Measurements from ENCODE around the gene RIMKLB. TPM values are rescaled to one million over a fixed set of nuclear protein-coding genes. Genes with fewer than 3 reads are reported as not detected.
"Not testable (repeated sequence)": the region's sequence is repeated elsewhere in the genome, so short reads cannot be mapped to it uniquely, and the experiment has no call there.

RIMKLB gene
- polyA plus RNA-seq, 5 donors: 89.6 to 167 (median 132) TPM

- no peak for DNase-seq
Measured at GRCh38 chr12:8813572-8814357, 116.0 kb downstream of the RIMKLB start.

DNA sequence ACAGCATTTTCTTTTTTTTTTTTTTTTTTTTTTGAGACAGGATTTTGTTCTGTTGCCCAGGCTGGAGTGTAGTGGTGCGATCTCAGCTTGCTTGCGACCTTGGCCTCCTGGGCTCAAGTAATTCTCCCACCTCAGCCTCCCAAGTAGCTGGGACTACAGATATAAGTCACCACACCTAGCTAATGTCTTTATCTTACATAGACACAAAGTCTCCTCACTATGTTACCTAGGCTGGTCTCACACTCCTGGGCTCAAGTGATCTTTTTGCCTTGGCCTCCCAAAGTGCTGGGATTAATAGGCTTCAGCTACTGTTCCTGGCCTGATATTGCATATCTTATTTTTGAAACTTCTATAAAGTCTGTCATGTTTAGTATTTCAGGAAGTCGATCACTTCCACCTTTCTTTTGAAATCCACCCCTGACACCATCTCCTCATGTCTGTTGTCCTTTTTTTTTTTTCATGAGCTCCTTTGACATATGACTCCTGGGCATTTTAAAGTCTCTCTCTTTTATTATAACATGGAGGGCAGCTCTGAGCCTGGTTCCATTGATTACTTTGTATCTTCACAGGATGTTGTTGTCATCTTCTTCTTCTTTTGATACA is 118.8 kb downstream of the RIMKLB start:
- no peak for DNase-seq

DNA sequence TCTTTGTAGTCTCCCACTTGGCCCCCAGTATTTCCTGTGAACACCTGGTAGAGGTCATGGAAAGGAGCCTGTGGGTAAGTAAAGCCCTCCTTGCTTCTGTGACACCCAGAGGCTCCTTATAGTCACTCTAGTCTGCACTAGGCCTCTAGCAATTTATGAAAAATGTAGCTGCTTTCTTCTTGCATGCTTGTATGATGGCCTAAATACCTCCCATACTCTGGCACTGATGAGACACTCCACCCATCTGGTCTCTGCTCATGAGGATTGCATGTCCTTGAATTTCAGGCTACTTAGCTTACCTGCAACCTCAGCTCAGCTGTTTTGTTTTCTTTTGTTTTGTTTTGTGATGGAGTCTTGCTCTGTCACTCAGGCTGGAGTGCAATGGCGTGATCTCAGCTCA is 120.1 kb downstream of the RIMKLB start:
- no peak for DNase-seq

GRCh38 chr12:8818526-8818925 is 120.7 kb downstream of the RIMKLB start:
- no peak for DNase-seq

DNA sequence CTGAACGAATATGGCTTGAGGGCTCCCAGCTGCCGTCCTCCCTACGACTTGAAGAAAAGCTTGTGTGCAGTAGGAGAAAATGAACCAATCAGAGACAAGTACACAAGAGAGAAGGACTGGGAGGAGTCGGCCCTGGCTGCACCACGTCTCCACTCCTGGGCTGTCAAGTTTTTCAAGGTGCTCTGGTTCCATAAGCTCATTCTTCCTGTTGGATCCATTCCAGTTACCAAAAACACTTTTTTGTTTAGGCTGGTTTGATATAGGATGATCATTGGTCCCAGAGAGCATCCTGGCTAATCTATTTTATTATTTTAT is 121.8 kb downstream of the RIMKLB start:
- no peak for DNase-seq

DNA sequence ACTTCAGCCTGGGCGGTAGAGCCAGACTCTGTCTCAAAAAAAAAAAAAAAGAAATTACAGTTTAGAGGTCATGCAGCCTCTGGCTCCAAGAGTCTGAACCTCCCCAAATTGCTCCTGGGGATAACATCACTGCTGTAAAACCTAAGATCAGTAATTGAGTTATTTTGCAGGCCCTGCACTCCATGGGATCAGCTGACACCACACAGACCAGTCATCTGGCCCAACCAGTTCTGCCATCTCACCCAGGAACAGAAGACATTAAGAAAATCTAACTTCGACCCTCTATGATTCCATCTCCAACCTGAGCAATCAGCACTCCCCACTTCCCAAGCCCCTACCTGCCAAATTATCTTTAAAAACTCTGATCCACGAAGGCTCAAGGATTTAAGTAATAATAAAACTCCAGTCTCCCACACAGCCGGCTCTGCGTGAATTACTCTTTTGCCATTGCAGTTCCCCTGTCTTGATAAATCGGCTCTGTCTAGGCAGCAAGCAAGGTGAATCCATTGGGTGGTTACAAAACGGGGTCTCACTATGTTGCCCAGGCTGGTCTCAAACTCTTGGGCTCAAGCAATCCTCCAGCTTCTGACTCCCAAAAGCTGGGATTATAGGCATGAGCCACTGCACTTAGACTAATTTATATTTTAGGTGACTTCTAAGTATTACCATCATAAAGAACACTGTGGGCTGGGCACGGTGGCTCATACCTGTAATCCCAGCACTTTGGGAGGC is 123.1 kb downstream of the RIMKLB start:
- DNase-seq: not testable (repeated sequence)

- no peak for DNase-seq
Measured at GRCh38 chr12:8821591-8821990, 123.8 kb downstream of the RIMKLB start.

- no peak for DNase-seq
Measured at GRCh38 chr12:8822298-8822697, 124.5 kb downstream of the RIMKLB start, which contains the start of gene A2ML1. A2ML1 (plus strand) TSS chr12:8822621; CDS start chr12:8822652, 31 bp downstream.

DNA sequence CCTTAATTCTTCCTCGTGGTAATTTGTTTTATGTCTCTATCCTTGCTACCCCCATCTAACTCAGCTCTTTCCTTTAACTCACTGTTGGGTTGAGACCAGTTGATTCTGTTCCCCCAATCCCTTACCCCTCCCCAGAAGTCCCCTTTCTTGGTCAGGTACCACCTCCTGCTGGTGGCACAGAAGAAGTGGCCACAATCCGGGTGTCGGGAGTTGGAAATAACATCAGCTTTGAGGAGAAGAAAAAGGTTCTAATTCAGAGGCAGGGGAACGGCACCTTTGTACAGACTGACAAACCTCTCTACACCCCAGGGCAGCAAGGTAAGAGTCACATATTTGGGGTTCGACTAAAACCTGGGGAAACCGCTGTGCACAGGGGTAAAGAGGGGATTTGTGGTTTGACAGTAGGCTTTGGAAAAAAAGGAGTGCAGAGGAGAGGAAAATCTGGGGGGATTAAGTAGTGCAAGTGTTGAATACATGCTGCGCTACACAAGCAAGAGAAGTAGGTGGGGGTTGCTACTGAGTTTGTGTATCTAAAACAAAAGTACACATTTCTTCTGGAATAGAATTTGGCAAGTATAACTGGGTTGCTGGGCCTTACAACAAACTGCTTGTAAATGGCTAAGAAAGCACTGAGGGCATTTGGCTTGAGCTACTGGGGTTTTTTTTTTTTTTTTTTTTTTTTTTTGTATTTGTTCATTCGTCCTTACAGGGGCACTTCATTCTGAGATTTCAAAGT is 125.9 kb downstream of the RIMKLB start:
- peak; percentile 12 to 26 for DNase-seq

GRCh38 chr12:8827551-8828256 is 129.9 kb downstream of the RIMKLB start:
- DNase-seq: no peak

DNA sequence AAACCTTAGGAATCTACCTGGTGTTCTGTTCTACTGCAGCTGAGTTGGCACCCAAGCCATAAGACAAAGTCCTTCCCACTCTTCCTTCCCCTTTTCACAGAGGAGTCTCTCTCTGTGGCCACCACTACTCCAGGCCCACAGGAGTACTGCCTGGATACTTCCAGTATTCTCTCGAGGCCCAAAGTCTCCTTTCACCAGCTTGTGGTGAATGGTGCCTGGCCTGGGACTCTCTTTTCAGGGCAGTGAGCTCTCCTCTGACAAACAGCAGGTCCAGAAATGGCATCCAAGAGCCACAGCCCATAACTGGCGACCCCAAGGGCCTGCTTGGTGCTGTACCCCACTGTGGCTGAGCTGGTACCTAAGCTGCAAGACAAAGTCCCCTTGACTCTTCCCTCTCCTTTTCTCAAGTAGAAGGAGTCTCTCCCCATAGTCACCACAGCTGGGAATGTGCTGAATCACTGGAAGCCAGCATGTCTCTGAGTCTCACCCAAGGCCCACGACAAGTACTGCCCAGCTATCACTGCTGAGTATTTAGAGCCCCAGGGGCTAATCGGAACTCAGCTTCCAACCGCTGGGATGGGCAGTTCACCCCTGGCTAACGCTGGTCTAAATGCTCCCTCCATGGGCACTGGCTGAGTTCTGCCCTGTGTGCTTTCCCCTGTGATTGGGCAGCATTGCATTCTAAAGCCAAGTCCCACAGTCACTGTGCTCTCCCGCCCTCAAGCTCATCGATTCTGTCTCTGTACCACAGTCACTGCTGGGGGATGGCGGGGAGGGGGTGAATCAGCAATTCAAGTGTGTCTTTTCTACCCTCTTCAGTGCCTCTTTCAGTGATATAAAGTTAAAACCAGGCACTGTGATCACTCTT is 130.7 kb downstream of the RIMKLB start:
- DNase-seq: no peak

- no peak for DNase-seq
Measured at GRCh38 chr12:8829125-8829518, 131.3 kb downstream of the RIMKLB start.

DNA sequence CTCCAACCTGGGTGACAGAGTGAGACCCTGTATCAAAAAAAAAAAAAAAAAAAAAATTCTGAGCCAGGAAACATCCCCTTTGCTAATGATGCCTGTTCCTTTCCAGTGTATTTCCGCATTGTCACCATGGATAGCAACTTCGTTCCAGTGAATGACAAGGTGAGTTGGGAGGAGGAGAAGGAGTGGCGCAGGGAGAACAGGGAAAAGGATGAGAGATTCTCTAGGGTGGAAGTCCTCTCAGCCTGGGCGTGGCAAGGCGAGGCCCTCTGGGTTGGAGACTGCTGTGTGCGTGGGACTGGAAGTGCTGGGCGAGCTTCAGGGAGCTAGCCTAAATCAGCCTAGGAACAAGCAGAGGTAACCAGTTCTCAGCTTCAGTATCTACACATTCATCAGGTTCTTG is 131.8 kb downstream of the RIMKLB start:
- no peak for DNase-seq

DNA sequence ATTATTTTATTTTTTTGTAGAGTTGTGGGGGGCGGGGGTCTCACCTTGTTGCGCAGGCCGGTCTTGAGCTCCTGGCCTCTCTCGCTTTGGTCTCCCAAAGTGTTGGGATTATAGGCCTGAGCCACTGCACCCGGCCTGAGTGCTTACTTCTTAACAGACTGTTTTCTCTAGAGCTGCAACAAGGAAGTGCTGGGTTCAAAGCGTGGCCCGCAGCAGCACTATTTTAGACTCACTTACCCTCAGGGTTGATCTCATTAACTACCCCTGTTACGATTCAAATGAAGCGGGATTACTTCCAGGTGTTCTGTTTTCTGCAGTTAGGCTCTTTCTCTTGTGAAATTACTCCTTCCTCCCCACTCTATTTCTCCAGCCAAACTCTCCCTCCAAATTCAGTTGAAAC is 133.3 kb downstream of the RIMKLB start:
- DNase-seq: no peak

DNA sequence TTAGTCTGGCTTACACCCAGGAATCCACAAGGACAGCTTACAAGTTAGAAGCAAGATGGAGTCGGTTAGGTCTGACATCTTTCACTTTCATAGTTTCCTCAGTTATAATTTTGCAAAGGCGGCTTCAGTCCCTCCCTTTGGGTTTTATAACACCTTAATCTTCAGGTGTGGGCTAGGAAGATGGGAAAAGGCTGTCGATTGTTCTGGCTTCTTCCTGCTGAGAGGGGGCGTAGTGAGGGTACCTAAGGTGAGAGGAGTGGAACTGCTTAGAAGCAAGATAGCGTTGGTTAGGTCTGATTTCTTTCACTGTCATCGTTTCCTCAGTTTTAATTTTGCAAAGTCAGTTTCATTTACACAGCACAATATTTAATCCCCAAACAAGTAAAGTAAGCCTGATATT is 134.7 kb downstream of the RIMKLB start:
- DNase-seq: no peak

Other genes with a start within 250 kb of the RIMKLB start
- gene CLEC6A, start 242.0 kb upstream of the RIMKLB start, polyA plus RNA-seq (ENCODE audit: insufficient read depth in 1 of 5, insufficient read length in 5 of 5, low replicate concordance in 1 of 5): not detected
- gene CLEC4D, start 184.5 kb upstream of the RIMKLB start, polyA plus RNA-seq (ENCODE audit: insufficient read depth in 1 of 5, insufficient read length in 5 of 5, low replicate concordance in 1 of 5): under 1 TPM in 4 of 5 donors, not detected in 1; 0.07 to 0.39 (median 0.25) TPM
- gene CLEC4E, start 157.1 kb upstream of the RIMKLB start, polyA plus RNA-seq (ENCODE audit: insufficient read depth in 1 of 5, insufficient read length in 5 of 5, low replicate concordance in 1 of 5): under 1 TPM; 0.17 to 0.84 (median 0.42) TPM
- under 1 TPM in 2 of 5 donors, not detected in 3; 0.09 to 0.15 TPM for gene AICDA, start 85.1 kb upstream of the RIMKLB start, polyA plus RNA-seq (ENCODE audit: insufficient read depth in 1 of 5, insufficient read length in 5 of 5, low replicate concordance in 1 of 5)
- gene MFAP5, start 35.2 kb upstream of the RIMKLB start, polyA plus RNA-seq (ENCODE audit: insufficient read depth in 1 of 5, insufficient read length in 5 of 5, low replicate concordance in 1 of 5): 1 to 10 TPM in 2 of 5 donors, under 1 TPM in 3; 0.43 to 4.9 (median 0.84) TPM
- gene A2ML1, start 124.6 kb downstream of the RIMKLB start, polyA plus RNA-seq (ENCODE audit: insufficient read depth in 1 of 5, insufficient read length in 5 of 5, low replicate concordance in 1 of 5): under 1 TPM; 0.44 to 0.99 (median 0.67) TPM
- 100 to 1,000 TPM in 2 of 5 donors, 10 to 100 TPM in 3; 69.7 to 125 (median 90.8) TPM for gene PHC1, start 216.5 kb downstream of the RIMKLB start, polyA plus RNA-seq (ENCODE audit: insufficient read depth in 1 of 5, insufficient read length in 5 of 5, low replicate concordance in 1 of 5)